ENCODE data around the gene TPCN2.
"Not testable (repeated sequence)": the region's sequence is repeated elsewhere in the genome, so short reads cannot be mapped to it uniquely, and the experiment has no call there.

Gene TPCN2

DNA sequence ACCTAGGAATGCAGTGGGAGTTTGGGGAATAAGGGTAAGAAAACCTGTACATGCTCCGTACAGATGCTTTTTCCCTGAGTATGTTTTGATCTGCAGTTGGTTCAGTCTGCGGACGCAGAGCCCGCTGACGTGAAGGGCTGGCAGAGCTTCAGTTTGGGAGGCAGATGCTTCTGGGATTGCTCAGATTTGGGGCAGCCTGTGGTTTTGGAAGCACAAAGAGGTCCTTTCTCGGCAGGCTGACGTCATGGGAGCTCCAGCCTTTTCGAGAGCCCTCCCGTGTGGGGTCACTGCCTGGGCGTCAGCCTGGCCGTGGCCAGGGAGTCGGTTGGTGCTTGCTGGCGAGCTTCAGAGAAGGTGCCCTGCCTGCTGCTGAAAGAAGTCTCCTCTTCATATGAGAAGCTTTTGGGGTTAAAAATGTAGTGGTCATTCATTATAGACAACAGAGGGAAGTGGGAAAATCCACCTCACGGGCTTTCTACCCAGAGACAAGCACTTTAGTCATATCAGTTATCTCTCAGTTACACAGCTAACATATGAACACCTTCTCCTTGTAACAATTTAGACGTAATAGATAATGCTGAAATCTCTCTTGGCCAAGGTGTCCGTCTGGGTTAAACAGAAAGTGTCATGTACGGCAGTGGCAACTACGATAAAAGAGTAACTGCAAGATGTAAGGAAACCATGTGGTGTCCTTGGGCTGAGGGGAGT, 26.8 kb downstream of the TPCN2 start:
- no peak for DNase-seq (ENCODE audit: low read depth in 2 of 2)

DNA sequence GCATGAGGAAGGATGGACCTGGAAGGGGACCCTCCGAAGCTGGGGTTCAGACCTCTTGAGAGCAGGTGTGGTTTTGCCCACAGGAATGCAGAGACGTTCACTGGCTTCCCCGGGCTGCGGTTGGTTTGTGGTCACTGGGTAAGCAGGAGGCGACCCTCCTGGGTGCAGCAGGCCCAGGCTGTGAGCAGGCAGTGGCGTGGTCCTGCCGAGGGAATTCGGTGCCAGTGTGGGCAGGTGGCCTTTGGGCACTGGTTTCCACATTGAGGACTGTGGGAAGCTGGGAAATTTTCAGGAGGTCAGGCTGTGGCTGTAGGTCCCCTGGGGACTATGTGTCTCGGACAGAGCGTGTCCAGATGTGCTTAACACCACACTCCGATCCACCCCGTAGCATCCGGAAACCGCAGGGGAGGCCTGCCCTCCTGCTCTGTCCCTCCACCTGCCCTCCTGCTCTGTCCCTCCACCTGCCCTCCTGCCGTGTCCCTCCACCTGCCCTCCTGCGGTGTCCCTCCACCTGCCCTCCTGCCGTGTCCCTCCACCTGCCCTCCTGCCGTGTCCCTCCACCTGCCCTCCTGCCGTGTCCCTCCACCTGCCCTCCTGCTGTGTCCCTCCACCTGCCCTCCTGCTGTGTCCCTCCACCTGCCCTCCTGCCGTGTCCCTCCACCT, 27.5 kb downstream of the TPCN2 start:
- DNase-seq (ENCODE audit: low read depth in 2 of 2), result no peak

DNA sequence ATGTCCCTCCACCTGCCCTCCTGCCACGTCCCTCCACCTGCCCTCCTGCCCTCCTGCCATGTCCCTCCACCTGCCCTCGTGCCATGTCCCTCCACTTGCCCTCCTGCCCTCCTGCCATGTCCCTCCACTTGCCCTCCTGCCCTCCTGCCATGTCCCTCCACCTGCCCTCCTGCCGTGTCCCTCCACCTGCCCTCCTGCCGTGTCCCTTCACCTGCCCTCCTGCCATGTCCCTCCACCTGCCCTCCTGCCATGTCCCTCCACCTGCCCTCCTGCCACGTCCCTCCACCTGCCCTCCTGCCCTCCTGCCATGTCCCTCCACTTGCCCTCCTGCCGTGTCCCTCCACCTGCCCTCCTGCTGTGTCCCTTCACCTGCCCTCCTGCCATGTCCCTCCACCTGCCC, 28.2 kb downstream of the TPCN2 start:
- not testable (repeated sequence) for DNase-seq (ENCODE audit: low read depth in 2 of 2)

DNA sequence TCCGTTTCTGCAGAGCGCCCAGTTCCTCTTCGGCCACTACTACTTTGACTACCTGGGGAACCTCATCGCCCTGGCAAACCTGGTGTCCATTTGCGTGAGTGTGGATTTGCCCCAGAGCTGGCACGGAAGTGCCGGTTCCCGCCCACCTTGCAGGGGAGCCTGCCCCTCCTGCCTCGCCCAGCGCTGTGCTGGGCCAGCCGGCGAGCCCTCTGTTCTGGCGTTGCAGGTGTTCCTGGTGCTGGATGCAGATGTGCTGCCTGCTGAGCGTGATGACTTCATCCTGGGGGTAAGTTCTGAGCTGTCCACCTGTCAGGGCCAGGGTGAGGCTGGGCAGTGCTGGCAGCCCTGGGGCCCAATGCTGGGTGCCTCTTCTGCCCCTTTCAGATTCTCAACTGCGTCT, 29.8 kb downstream of the TPCN2 start:
- DNase-seq (ENCODE audit: low read depth in 2 of 2), result no peak

DNA sequence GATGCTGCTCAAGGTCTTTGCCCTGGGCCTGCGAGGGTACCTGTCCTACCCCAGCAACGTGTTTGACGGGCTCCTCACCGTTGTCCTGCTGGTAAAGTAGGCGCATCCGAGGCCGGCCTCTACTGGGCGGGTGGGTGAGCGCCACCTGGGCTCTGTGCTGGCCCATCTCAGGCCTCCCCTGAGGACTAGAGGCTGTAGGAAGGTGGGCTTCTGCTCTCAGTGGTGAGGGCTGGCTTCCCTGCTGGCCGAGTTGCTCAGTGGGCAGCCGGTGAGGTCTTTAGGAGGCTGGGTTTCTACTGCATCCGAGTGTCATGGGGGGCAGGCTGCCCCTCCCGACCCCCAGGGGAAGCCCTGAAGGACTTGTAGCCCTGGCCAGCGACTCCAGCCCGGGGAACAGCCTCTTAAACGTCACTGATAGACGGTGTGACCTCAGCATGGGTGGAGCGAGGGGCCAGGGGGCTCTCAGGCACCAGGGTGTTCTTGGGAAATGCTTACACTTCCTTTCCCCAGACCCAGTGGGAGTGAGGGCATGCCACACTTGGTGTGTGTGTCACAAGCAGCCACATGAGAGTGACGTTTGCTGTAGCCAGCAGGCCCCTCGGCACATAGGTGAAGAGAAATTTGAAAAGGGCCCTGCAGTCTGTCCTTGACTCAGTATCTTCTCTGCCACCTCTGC, 30.3 kb downstream of the TPCN2 start:
- DNase-seq (ENCODE audit: low read depth in 2 of 2), result no peak

DNA sequence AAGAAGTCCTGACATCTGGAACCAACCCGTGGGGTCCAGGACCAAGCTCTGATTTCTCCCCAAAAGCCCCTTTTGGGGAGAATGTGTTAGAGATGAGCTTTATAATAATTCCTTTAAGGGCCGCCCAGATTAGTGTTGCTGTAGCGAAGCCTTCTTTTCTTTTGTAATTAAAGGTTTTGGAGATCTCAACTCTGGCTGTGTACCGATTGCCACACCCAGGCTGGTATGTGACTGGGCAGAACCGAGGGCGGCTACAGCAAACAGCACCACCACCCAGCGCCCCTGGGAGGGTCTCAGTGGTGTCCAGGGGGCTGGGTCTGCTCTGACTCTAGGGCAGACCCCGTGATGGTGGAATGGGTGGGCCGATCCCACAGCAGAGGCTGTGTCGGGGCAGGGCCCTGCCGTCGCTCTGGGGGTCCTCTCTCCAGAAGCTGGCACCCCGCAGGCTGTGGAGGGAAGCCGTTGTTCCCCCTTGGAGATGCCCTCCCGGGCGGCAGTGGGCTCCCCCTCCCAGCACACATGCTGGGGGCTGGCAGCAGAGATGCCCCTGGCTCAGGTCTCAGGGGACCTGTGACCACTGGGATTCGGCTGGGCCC, 31.0 kb downstream of the TPCN2 start:
- DNase-seq (ENCODE audit: low read depth in 2 of 2), result no peak

DNA sequence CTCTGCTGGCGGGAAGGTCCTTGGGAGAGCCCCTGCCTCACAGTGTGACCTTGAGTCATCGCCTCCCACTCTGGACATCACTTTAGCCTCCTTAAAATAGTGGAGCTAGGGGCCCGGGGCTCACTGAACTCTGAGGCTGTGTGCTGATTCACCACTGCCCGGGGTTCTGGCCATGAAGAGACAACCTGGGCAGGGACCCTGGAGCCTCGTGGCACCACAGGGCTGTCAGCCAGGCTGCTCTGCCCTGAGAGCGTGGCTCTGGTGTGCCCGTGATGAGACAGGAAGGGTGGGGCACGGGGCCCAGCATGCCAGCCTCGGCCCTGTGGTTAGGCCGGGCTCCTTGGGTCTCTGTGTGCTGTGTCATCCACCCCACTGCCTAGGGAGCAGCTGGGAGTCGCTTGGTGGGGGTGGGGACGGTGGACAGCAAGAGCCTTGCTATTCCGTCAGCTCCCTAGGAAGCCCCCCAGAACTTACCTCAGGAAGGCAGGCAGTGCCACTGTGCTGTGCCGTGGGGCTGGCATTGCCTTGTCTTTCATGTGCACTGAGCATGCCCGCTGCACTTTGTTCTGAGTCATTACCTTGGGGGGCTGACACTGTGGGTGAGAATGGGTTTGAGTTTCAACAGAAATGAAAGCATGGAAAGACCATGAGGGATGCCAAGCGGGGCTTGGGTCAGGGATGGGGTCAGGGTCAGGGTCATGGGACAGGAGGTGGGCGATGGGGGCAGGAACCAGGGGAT, 31.7 kb downstream of the TPCN2 start:
- no peak for DNase-seq (ENCODE audit: low read depth in 2 of 2)

DNA sequence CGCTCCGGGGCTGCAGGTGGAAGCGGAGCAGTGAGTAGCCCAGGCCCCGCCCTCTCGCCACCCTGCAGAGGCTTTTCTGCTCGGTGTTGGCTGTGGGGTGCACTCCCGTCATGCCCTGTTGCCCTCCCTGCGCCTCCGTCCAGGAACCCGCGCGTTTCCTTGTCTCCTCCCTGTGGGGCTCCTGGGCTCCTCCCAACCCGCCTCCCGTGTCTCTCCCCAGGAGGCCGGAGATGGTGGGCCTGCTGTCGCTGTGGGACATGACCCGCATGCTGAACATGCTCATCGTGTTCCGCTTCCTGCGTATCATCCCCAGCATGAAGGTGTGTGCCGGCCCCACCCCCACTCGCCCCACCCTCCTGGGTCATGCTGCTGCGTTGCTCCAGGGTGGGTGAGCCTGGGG, 32.4 kb downstream of the TPCN2 start:
- no peak for DNase-seq (ENCODE audit: low read depth in 2 of 2)

DNA sequence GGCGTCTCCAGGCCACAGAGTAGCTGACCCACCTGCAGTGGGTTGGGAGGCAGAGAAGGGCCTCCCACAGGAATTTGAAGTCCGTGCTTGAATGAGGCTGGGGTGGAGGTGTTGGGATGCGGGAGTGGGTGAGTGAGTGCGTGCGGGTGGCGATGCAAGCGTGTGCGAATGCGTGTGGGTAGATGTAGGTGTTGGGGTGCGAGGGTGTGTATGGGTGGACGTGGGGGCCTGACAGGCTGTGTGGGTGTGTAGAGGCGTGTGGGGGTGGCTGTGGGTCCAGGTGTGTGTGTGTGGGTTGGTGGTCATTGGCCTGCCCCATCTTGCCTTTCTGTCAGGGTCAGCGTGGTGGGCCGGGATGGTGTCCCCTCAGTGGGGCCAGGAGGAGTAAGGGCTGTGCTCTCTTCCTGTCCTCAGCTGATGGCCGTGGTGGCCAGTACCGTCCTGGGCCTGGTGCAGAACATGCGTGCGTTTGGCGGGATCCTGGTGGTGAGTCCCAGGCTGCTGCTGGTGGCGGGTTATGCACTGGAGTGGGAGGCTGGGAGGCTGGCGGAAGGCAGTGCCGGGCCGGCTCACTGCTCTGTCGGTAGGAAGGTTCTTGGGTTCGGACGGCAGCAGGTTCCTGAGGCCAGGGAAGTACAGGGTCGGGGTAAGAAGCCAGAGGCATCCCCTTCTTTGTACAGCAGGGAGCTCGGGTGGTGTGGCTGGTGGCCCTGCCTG, 35.0 kb downstream of the TPCN2 start:
- no peak for DNase-seq (ENCODE audit: low read depth in 2 of 2)

DNA sequence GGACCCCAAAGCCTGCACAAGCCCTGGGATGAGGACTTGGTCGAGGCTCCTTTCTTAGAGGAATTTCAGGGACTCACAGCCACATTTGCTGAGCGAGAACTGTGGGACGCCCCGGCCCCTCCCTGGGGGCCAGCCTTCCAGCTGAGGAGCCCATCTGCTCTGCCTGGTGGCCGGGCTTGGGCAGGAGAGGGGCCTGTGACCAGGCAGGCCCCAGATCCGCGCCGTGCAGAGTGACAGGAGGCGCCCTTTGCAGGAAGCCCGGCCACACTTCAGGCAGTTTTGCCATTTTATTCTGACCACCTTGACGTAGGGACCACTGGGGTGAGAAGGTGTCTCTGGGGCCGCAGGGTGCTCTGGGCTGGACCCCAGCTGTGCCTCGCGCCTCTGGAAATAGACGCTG, 35.6 kb downstream of the TPCN2 start:
- DNase-seq (ENCODE audit: low read depth in 2 of 2), result no peak

DNA sequence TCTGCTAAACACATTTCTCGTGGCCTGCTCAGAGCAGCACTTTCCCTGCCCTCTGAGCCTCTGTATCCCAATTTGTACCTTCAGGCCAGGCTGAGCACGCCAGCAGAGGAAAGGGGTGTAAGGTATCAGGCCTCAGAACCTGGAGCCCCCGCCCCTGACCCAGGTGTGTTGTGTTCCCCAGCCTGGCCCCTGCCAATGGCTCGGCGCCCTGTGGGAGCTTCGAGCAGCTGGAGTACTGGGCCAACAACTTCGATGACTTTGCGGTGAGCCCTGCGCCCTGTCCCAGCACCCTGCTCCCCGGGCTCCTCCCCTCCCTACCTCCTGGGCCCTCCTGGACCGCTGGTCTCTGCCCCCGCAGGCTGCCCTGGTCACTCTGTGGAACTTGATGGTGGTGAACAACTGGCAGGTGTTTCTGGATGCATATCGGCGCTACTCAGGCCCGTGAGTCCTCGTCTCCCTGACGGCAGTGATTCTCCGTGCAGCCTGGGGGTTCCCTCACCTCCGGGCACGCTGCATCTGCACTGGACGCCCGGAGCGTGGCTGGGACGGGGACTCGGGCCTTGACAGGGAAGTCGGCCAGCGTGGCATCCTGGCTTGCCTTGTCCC, 36.9 kb downstream of the TPCN2 start:
- no peak for DNase-seq (ENCODE audit: low read depth in 2 of 2)

DNA sequence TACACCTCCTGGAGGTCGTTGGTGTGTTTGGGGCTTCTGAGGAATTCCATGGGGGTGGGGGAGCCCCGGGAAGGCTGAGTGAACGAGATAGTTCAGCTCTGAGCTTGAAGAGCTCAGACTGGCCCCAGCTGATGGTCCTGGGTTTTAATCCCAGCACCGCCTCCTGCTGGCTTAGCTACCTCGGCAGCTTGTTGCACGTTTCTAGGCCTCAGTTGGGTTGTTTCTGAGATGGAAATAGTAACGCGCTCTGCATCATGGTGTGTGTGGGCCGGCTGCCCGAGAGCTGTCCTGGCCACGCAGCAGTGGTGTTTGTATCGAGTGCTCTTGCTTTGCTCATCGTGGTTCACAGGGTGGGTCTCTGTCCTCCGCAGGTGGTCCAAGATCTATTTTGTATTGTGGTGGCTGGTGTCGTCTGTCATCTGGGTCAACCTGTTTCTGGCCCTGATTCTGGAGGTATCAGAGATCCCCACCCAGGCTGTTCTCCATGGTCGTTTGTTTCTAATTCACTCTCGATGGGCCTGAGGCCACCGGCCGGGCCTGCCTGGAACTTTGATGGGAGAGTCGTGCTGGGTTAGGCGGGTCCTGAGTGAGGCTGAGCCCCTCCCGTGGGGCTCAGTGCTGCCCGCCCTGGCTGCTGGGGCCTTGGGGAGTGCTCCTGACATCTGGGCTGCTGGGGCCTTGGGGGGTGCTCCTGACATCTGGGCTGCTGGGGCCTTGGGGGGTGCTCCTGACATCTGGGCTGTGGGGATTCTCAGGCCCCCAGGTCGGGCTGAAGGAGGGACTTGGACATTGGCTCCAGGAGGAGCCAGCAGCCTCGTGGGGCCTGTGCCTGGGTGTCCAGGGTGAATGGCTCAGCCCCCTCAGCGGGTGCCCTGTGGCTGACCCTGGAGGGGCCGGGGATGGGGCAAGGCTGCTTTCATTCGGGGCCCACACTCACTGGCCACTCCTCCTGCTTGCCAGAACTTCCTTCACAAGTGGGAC, 37.7 kb downstream of the TPCN2 start:
- no peak for DNase-seq (ENCODE audit: low read depth in 2 of 2)

DNA sequence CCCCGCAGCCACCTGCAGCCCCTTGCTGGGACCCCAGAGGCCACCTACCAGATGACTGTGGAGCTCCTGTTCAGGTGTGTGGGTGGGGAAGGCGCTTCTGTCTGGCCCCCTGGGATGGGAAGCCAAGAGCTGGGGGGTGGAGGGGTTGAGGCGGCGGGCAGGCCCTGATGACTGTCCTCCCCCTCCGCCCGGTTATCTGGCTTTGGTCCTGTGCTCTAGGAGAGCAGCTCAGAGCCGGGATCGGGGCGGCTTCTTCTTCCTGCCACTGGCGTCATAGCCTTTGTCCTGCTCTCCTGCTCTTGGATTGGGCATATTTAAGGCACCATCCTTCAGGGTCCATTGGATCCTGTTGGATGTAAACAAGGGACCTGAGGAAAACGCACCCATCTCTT, 38.4 kb downstream of the TPCN2 start:
- no peak for DNase-seq (ENCODE audit: low read depth in 2 of 2)

DNA sequence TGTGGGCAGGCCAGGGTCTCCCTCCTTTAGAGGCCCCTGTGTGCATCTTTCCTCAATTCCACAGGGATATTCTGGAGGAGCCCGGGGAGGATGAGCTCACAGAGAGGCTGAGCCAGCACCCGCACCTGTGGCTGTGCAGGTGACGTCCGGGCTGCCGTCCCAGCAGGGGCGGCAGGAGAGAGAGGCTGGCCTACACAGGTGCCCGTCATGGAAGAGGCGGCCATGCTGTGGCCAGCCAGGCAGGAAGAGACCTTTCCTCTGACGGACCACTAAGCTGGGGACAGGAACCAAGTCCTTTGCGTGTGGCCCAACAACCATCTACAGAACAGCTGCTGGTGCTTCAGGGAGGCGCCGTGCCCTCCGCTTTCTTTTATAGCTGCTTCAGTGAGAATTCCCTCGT, 39.1 kb downstream of the TPCN2 start:
- no peak for DNase-seq (ENCODE audit: low read depth in 2 of 2)

DNA sequence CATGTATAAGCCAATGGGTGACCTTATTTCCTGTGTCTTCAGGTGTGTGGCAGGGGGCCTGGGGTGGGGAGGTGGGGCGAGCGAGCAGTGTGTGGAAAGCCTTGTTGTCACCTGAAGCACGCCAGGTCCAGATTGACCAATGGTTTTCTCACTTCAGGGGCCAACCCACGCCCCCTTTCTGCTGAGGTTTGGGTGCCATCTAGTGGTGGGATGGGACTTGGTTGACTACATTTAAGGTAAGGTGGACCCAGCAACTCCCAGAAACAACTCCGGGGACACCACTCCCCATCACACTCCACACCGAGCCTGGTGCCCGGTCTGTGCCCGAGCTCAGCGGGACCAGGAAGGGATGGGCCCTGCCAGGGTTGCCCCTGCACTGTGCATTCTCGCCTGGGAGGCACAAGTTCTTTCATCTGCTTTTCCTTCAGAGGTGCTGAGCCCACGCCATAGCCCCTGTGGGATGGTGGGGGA, 40.0 kb downstream of the TPCN2 start:
- DNase-seq (ENCODE audit: low read depth in 2 of 2), result peak; percentile 44 to 51

DNA sequence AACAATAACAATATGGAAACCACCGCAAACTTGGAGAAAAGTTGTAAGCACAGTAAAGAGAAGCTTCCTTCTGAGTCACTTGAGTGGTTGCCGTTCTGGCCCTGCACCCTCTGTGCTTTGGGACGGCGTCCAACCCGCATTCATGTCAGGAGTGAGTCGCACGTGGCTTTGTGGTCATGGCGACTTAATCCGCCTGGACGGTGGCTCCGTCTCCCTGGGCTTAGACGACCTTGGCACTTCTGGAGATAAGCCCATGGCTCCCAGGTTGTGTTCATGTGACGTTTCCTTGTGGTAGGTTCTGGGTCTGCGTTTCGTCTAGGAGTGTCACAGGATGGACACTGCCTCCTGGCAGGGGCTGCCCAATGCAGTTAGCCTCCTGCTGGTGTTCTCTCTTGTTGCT, 40.5 kb downstream of the TPCN2 start:
- no peak for DNase-seq (ENCODE audit: low read depth in 2 of 2)

DNA sequence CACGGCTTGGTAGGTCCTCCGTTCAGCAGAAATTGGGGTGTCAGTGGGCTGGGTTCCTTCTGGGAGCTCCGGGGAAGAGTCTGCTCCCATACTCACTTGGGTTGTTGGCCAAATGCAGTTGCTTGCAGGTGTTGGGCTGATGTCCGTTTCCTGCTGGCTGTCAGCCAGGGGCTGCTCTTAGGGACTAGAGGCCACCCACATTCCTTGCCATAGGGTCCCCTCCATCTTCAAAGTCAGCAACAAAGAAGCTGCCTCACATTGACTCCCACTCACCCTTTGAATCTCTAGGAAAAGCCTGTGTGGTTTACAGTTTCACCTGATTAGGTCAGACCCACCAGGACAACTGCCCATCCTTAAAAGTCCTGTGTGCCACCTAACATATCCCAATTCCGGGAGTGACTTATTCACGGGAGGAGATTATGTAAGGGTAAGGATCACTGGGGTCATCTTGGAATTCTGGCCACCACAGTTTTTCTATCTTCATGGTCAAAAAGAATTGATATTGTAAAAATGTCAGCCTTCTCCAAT, 43.0 kb downstream of the TPCN2 start:
- no peak for DNase-seq (ENCODE audit: low read depth in 2 of 2)

DNA sequence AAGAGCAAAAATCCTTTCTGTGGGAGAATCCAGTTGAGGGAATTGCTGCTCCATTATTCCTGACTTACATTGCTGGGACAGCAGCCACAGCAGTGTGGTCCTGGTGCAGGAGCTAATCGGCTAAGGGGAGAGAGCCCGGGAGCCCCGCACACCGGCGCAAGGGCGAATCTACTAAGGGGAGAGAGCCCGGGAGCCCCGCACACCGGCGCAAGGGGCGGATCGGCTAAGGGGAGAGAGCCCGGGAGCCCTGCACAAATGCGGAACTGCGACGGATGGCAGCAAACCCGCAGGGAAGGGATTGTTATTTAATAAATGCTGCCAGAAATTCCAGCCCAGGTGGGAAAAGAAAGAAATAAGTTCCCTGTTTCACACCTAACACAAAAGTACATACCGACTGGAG, 43.5 kb downstream of the TPCN2 start:
- DNase-seq (ENCODE audit: low read depth in 2 of 2), result no peak

DNA sequence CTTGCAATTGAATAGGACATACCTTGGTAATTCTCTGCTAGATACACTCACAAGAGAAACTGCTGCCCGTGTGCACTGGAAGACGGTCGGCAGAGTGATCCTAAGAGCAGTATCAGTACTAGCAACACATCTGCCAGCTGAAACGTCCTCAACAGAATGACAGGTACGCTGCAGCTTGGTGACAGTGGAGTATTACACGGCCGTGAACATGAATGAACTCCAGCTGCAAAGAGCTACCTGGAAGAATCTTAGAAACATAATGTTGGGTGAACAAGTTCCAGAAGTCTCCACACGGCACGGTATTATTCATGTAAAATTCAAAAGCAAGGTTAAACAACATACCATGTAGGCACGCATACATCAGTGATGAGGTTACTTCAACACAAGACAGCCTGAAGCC, 44.4 kb downstream of the TPCN2 start:
- DNase-seq (ENCODE audit: low read depth in 2 of 2), result no peak
